WTC11 (cell line): Measurements from ENCODE around the gene FOXO3. TPM values are rescaled to one million over a fixed set of nuclear protein-coding genes. Genes with fewer than 3 reads are reported as not detected.

Experiments used
- ATAC-seq: fragments of 200-7000 bp; cut with Tn5 transposase; 2 replicates; pipeline ENCODE4 v1.10.0; 2021; ENCODE audit warnings: mild to moderate bottlenecking, moderate library complexity
- CTCF ChIA-PET: fragments of 300-600 bp; sonication (Branson Sonifier 250); formaldehyde crosslinking; loops from one replicate; lab custom pipeline; 2021; ENCODE audit warnings: antibody characterized with exemption; lab: Charles Lee
- POLR2A ChIA-PET: fragments of 350-600 bp; sonication (Branson Sonifier 250); formaldehyde crosslinking; loops from one replicate; lab custom pipeline; 2021; ENCODE audit warnings: antibody characterized with exemption; lab: Charles Lee
- DNase-seq: peaks from one replicate; pipeline ENCODE4 v3.0.0; 2021; ENCODE audit warnings: low spot score
- H3K27ac Mint-ChIP-seq: 2 replicates; pipeline ENCODE4 v1.8.0; 2021; ENCODE audit warnings: mixed read lengths
- H3K27me3 Mint-ChIP-seq: 2 replicates; pipeline ENCODE4 v1.8.0; 2021; ENCODE audit warnings: low read depth, mild to moderate bottlenecking, moderate library complexity, mixed read lengths
- H3K36me3 Mint-ChIP-seq: 2 replicates; pipeline ENCODE4 v1.8.0; 2021; ENCODE audit warnings: mixed read lengths
- H3K4me1 Mint-ChIP-seq: 2 replicates; pipeline ENCODE4 v1.8.0; 2022; ENCODE audit warnings: mixed read lengths
- H3K4me3 Mint-ChIP-seq: 2 replicates; pipeline ENCODE4 v1.8.0; 2021; ENCODE audit warnings: mild to moderate bottlenecking, moderate library complexity, mixed read lengths
- H3K9me3 Mint-ChIP-seq: 2 replicates; pipeline ENCODE4 v1.8.0; 2021; ENCODE audit warnings: mixed read lengths
- CREB1 ChIP-seq: sonication (generic); formaldehyde crosslinking; IDR thresholded peaks from 2 replicates; pipeline ENCODE4 v1.8.0; 2023; ENCODE audit warnings: mild to moderate bottlenecking, missing genetic modification reagents
- ELF4 ChIP-seq: sonication (generic); formaldehyde crosslinking; IDR thresholded peaks from 2 replicates; pipeline ENCODE4 v1.8.1; 2022; ENCODE audit warnings: low read depth, mild to moderate bottlenecking, moderate library complexity, missing genetic modification reagents
- ESRRA ChIP-seq: sonication (generic); formaldehyde crosslinking; IDR thresholded peaks from 2 replicates; pipeline ENCODE4 v1.8.1; 2022; ENCODE audit warnings: mild to moderate bottlenecking, missing genetic modification reagents, borderline replicate concordance
- IRF2 ChIP-seq: sonication (generic); formaldehyde crosslinking; IDR thresholded peaks from 2 replicates; pipeline ENCODE4 v1.8.0; 2022; ENCODE audit warnings: low read depth, missing genetic modification reagents, borderline replicate concordance
- JAZF1 ChIP-seq: fragments of 250-450 bp; sonication (Bioruptor Pico); IDR thresholded peaks from 2 replicates; pipeline ENCODE4 v1.9.0; 2021; ENCODE audit warnings: moderate library complexity, mild to moderate bottlenecking, inconsistent platforms
- KAT7 ChIP-seq: sonication (generic); formaldehyde crosslinking; IDR thresholded peaks from 2 replicates; pipeline ENCODE4 v1.8.1; 2023; ENCODE audit warnings: missing genetic modification reagents, mild to moderate bottlenecking, borderline replicate concordance
- MYBL2 ChIP-seq: sonication (generic); formaldehyde crosslinking; IDR thresholded peaks from 2 replicates; pipeline ENCODE4 v1.8.1; 2023; ENCODE audit warnings: mild to moderate bottlenecking, moderate library complexity, missing genetic modification reagents
- SOX15 ChIP-seq: fragments of 250-450 bp; sonication (Bioruptor Pico); IDR thresholded peaks from 2 replicates; pipeline ENCODE4 v1.9.0; 2021; ENCODE audit warnings: mild to moderate bottlenecking
- TCF7 ChIP-seq: sonication (generic); formaldehyde crosslinking; IDR thresholded peaks from 2 replicates; pipeline ENCODE4 v1.8.0; 2022; ENCODE audit warnings: mild to moderate bottlenecking, low read depth, missing genetic modification reagents, moderate library complexity
- TEAD1 ChIP-seq: sonication (generic); formaldehyde crosslinking; IDR thresholded peaks from 2 replicates; pipeline ENCODE4 v1.8.0; 2022; ENCODE audit warnings: mild to moderate bottlenecking, missing genetic modification reagents
- TEAD4 ChIP-seq: sonication (generic); formaldehyde crosslinking; IDR thresholded peaks from 2 replicates; pipeline ENCODE4 v1.8.0; 2022; ENCODE audit warnings: mild to moderate bottlenecking, missing genetic modification reagents
- ZNF121 ChIP-seq: sonication (generic); formaldehyde crosslinking; IDR thresholded peaks from 2 replicates; pipeline ENCODE4 v1.8.0; 2023; ENCODE audit warnings: missing genetic modification reagents
- total RNA-seq: library from RNA; stranded (reverse); gene quantifications from 3 replicates; pipeline ENCODE4 v1.2.3, GENCODE V29; 2021
- TF ChIP-seq, protein P1 (sequence below): sonication (generic); formaldehyde crosslinking; IDR thresholded peaks from 2 replicates; pipeline ENCODE4 v1.8.1; 2023; ENCODE audit warnings: mild to moderate bottlenecking, missing genetic modification reagents, moderate library complexity
- TF ChIP-seq, protein P2 (sequence below): sonication (generic); formaldehyde crosslinking; IDR thresholded peaks from 2 replicates; pipeline ENCODE4 v1.8.1; 2022; ENCODE audit warnings: low read depth, missing genetic modification reagents, borderline replicate concordance
- TF ChIP-seq, protein P3 (sequence below): fragments of 250-450 bp; sonication (Bioruptor Pico); IDR thresholded peaks from 2 replicates; pipeline ENCODE4 v1.9.0; 2021; ENCODE audit warnings: mild to moderate bottlenecking
- TF ChIP-seq, protein P4 (sequence below): fragments of 250-450 bp; sonication (Bioruptor Pico); IDR thresholded peaks from 2 replicates; pipeline ENCODE4 v1.9.0; 2021; ENCODE audit warnings: mild to moderate bottlenecking, borderline replicate concordance
- TF ChIP-seq, protein P5 (sequence below): sonication (generic); formaldehyde crosslinking; IDR thresholded peaks from 2 replicates; pipeline ENCODE4 v1.8.0; 2023; ENCODE audit warnings: missing genetic modification reagents
- TF ChIP-seq, protein P6 (sequence below): sonication (generic); formaldehyde crosslinking; IDR thresholded peaks from 2 replicates; pipeline ENCODE4 v1.8.1; 2023; ENCODE audit warnings: mild to moderate bottlenecking, missing genetic modification reagents, moderate library complexity
- TF ChIP-seq, protein P7 (sequence below): fragments of 250-450 bp; sonication (Bioruptor Pico); IDR thresholded peaks from 2 replicates; pipeline ENCODE4 v1.9.0; 2021; ENCODE audit warnings: mild to moderate bottlenecking

FOXO3 gene
- total RNA-seq, 1 experiment from 2014 or later = 15.6 TPM

DNA sequence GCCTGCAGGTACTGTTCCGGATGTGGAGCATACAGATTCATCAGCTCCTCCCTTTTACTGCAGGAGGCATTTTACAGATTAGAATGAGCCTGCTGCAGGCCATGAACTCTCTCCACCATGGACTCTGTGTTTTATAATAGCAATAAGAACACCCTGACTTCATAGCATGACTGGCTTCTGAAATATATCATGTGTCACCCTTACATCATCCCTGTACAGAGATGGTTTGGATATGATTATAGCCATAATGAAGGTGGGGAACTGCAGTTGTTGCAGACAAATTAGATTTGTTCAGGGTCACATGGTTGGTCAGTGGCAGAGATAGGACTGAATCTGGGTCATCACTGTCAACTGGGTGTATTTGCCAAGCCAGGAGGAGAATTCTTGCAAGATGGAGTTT lies 100.7 kb downstream of the FOXO3 start (continued):
- TF ChIP-seq ESRRA (CRISPR knock-in tag) (no peak), KAT7 (no peak)
- TF ChIP-seq, protein P1, sequence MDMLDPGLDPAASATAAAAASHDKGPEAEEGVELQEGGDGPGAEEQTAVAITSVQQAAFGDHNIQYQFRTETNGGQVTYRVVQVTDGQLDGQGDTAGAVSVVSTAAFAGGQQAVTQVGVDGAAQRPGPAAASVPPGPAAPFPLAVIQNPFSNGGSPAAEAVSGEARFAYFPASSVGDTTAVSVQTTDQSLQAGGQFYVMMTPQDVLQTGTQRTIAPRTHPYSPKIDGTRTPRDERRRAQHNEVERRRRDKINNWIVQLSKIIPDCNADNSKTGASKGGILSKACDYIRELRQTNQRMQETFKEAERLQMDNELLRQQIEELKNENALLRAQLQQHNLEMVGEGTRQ (CRISPR knock-in tag) = no peak
- TF ChIP-seq, protein P2, sequence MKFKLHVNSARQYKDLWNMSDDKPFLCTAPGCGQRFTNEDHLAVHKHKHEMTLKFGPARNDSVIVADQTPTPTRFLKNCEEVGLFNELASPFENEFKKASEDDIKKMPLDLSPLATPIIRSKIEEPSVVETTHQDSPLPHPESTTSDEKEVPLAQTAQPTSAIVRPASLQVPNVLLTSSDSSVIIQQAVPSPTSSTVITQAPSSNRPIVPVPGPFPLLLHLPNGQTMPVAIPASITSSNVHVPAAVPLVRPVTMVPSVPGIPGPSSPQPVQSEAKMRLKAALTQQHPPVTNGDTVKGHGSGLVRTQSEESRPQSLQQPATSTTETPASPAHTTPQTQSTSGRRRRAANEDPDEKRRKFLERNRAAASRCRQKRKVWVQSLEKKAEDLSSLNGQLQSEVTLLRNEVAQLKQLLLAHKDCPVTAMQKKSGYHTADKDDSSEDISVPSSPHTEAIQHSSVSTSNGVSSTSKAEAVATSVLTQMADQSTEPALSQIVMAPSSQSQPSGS = no peak

DNA sequence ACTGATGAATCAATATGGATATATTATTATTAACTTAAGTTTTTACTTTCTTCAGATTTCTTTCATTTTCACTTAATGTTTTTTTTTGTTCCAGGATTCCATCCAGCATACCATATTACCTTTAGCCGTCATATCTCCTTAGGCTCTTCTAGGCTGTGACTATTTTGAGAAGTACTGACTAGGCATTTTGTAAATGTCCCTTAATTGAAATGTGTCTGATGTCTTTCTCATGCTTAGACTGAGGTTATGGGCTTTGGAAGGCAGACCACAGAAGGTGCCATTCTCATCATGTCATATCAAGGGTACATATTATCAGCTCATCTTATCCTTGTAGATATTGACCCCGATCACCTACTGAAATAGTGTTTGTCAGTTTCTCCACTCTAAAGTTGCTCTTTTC lies 101.3 kb downstream of the FOXO3 start:
- H3K36me3 Mint-ChIP-seq = peaks cover 14% of the 10 kb centered on the region
- DNase-seq (no peak), ATAC-seq (no peak)
- peaks cover 5% of the 10 kb centered on the region for H3K9me3 Mint-ChIP-seq
- peaks cover 33% of the 10 kb centered on the region for H3K4me1 Mint-ChIP-seq
- H3K27me3 Mint-ChIP-seq = no peaks in the 10 kb centered on the region; the same call in 1 of the 2 replicates
- POLR2A ChIA-PET = no interaction called here
- no peak overlapping the region for H3K4me3 Mint-ChIP-seq
- CTCF ChIA-PET = no interaction called here
- TF ChIP-seq CREB1 (CRISPR knock-in tag) (no peak), JAZF1 (no peak), SOX15 (CRISPR knock-in tag) (no peak), MYBL2 (CRISPR knock-in tag) (no peak), KAT7 (no peak), ELF4 (CRISPR knock-in tag) (no peak), TEAD1 (CRISPR knock-in tag) (no peak), IRF2 (no peak), TCF7 (CRISPR knock-in tag) (no peak), TEAD4 (CRISPR knock-in tag) (no peak)
- TF ChIP-seq, protein P3, sequence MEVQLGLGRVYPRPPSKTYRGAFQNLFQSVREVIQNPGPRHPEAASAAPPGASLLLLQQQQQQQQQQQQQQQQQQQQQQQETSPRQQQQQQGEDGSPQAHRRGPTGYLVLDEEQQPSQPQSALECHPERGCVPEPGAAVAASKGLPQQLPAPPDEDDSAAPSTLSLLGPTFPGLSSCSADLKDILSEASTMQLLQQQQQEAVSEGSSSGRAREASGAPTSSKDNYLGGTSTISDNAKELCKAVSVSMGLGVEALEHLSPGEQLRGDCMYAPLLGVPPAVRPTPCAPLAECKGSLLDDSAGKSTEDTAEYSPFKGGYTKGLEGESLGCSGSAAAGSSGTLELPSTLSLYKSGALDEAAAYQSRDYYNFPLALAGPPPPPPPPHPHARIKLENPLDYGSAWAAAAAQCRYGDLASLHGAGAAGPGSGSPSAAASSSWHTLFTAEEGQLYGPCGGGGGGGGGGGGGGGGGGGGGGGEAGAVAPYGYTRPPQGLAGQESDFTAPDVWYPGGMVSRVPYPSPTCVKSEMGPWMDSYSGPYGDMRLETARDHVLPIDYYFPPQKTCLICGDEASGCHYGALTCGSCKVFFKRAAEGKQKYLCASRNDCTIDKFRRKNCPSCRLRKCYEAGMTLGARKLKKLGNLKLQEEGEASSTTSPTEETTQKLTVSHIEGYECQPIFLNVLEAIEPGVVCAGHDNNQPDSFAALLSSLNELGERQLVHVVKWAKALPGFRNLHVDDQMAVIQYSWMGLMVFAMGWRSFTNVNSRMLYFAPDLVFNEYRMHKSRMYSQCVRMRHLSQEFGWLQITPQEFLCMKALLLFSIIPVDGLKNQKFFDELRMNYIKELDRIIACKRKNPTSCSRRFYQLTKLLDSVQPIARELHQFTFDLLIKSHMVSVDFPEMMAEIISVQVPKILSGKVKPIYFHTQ (CRISPR knock-in tag) = no peak
- TF ChIP-seq, protein P4, sequence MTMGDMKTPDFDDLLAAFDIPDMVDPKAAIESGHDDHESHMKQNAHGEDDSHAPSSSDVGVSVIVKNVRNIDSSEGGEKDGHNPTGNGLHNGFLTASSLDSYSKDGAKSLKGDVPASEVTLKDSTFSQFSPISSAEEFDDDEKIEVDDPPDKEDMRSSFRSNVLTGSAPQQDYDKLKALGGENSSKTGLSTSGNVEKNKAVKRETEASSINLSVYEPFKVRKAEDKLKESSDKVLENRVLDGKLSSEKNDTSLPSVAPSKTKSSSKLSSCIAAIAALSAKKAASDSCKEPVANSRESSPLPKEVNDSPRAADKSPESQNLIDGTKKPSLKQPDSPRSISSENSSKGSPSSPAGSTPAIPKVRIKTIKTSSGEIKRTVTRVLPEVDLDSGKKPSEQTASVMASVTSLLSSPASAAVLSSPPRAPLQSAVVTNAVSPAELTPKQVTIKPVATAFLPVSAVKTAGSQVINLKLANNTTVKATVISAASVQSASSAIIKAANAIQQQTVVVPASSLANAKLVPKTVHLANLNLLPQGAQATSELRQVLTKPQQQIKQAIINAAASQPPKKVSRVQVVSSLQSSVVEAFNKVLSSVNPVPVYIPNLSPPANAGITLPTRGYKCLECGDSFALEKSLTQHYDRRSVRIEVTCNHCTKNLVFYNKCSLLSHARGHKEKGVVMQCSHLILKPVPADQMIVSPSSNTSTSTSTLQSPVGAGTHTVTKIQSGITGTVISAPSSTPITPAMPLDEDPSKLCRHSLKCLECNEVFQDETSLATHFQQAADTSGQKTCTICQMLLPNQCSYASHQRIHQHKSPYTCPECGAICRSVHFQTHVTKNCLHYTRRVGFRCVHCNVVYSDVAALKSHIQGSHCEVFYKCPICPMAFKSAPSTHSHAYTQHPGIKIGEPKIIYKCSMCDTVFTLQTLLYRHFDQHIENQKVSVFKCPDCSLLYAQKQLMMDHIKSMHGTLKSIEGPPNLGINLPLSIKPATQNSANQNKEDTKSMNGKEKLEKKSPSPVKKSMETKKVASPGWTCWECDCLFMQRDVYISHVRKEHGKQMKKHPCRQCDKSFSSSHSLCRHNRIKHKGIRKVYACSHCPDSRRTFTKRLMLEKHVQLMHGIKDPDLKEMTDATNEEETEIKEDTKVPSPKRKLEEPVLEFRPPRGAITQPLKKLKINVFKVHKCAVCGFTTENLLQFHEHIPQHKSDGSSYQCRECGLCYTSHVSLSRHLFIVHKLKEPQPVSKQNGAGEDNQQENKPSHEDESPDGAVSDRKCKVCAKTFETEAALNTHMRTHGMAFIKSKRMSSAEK (CRISPR knock-in tag) = no peak
- H3K27ac Mint-ChIP-seq = no peak overlapping the region

DNA sequence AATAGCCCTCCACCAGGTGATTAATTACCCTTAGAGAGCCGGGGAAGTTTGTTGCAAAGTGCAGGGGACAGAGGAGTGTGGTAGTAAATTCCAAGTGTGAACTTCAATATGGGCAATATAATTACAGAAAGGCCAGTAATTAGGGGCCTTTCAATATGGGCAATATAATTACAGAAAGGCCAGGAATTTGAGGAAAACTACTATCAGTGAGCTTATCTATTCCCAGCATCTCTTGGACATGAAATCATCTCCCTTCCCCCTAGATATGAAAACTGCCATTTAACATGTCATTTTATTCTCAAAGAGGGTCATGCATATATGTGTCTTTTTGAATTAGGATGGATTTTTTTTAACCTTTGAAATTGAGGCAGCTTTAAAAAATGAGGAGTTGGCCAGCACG lies 102.0 kb downstream of the FOXO3 start:
- POLR2A ChIA-PET = no interaction called here
- TF ChIP-seq, protein P5, sequence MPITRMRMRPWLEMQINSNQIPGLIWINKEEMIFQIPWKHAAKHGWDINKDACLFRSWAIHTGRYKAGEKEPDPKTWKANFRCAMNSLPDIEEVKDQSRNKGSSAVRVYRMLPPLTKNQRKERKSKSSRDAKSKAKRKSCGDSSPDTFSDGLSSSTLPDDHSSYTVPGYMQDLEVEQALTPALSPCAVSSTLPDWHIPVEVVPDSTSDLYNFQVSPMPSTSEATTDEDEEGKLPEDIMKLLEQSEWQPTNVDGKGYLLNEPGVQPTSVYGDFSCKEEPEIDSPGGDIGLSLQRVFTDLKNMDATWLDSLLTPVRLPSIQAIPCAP (CRISPR knock-in tag) = no peak
- TF ChIP-seq ZNF121 (no peak), TCF7 (CRISPR knock-in tag) (no peak)
- TF ChIP-seq, protein P6, sequence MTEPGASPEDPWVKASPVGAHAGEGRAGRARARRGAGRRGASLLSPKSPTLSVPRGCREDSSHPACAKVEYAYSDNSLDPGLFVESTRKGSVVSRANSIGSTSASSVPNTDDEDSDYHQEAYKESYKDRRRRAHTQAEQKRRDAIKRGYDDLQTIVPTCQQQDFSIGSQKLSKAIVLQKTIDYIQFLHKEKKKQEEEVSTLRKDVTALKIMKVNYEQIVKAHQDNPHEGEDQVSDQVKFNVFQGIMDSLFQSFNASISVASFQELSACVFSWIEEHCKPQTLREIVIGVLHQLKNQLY (CRISPR knock-in tag) = no peak
- TF ChIP-seq, protein P7, sequence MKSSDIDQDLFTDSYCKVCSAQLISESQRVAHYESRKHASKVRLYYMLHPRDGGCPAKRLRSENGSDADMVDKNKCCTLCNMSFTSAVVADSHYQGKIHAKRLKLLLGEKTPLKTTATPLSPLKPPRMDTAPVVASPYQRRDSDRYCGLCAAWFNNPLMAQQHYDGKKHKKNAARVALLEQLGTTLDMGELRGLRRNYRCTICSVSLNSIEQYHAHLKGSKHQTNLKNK = no peak

More for the DNA sequence above, 102.0 kb downstream of the FOXO3 start:
- no peak for ATAC-seq
- no peak overlapping the region for H3K27ac Mint-ChIP-seq
- peaks cover 5% of the 10 kb centered on the region for H3K9me3 Mint-ChIP-seq
- CTCF ChIA-PET = no interaction called here
- H3K4me1 Mint-ChIP-seq = peaks cover 33% of the 10 kb centered on the region
- peaks cover 14% of the 10 kb centered on the region for H3K36me3 Mint-ChIP-seq
- no peak overlapping the region for H3K4me3 Mint-ChIP-seq
- no peaks in the 10 kb centered on the region; the same call in 1 of the 2 replicates for H3K27me3 Mint-ChIP-seq
- no peak for DNase-seq
